Endothelial cell (in vitro differentiated cells): ENCODE data around the gene C17orf113. TPM values are rescaled to one million over a fixed set of nuclear protein-coding genes. Genes with fewer than 3 reads are reported as not detected.

ENCODE experiments used
- DNase-seq: peaks from one replicate; pipeline ENCODE4 v3.0.0; 2021; ENCODE audit warnings: low spot score
- H3K27ac Mint-ChIP-seq: one replicate; pipeline ENCODE4 v1.8.0; 2021; ENCODE audit warnings: mixed read lengths, inconsistent platforms; ENCODE audit not compliant: unreplicated experiment
- H3K27me3 Mint-ChIP-seq: one replicate; pipeline ENCODE4 v1.8.0; 2021; ENCODE audit warnings: mild to moderate bottlenecking, moderate library complexity, mixed read lengths, inconsistent platforms; ENCODE audit not compliant: unreplicated experiment
- H3K36me3 Mint-ChIP-seq: one replicate; pipeline ENCODE4 v1.8.0; 2021; ENCODE audit warnings: mild to moderate bottlenecking, low read depth, mixed read lengths, inconsistent platforms; ENCODE audit not compliant: unreplicated experiment
- H3K4me1 Mint-ChIP-seq: one replicate; pipeline ENCODE4 v1.8.0; 2021; ENCODE audit warnings: mild to moderate bottlenecking, mixed read lengths, inconsistent platforms; ENCODE audit not compliant: unreplicated experiment
- H3K4me3 Mint-ChIP-seq: one replicate; pipeline ENCODE4 v1.8.0; 2021; ENCODE audit warnings: mild to moderate bottlenecking, mixed read lengths, inconsistent platforms; ENCODE audit not compliant: unreplicated experiment
- H3K9me3 Mint-ChIP-seq: one replicate; pipeline ENCODE4 v1.8.0; 2021; ENCODE audit warnings: mixed read lengths, inconsistent platforms; ENCODE audit not compliant: unreplicated experiment
- total RNA-seq: library from RNA; stranded (reverse); fragmentation: NEBNext Ultra II Directional; extraction: Animal tissue kit (Norgen Biotek cat#: 25700); gene quantifications from one replicate; pipeline ENCODE4 v1.2.1, GENCODE V29; 2021; ENCODE audit not compliant: unreplicated experiment
- TF ChIP-seq, protein P1 (sequence below): fragments of 200-600 bp; sonication (generic); IDR thresholded peaks from one replicate; pipeline ENCODE4 v1.5.0; 2021; ENCODE audit warnings: antibody characterized with exemption; ENCODE audit not compliant: unreplicated experiment

Gene C17orf113
- total RNA-seq, 1 donor from 2014 or later = 1.6 TPM

DNA sequence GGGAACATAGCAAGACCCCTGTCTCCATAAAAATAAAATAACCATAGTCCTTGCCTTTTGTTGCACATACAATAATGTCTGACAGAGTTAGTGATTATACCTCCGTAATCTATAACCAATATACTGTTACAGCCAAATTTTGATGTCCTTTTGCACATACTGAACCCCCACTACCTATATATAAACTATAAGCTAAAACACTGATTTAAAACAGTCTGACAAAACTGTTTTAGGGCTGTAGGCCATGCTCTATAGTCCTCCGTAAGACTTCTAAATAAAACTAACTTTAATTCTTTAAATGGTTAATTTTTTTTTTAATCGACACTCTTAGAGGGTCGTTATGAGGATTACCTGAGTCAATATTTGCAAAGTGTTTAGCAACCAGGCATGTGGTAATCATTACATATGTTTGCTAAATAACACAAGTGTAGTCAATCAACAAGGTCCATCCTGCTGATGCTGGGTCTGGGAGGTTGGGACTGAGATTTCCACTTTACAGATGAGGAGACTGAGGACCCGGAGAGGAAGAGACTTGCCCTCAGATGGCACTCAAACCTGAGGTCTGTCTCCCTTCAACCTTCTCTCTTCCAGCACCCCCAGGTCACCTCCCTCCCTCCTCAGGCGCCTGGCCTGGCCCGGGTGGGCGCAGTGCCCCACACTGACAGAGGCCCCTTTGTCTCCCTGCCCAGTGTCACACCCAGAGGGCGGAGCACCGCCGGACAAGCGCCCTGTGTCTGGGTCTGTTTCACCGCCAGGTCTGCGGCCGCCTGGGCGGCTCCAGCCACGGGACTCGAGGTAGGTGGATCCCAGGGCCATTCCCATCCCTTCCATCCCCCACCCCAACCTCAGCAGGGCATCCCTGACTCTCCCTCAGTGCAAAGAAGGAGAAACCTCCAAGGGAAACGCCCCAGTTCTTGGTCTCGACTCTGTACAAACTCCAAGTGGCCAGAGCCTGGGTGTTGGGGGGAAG, 37.6 kb upstream of the C17orf113 start:
- Mint-ChIP-seq H3K4me1 (peaks cover 30% of the 10 kb centered on the region), H3K27me3 (no peaks in the 10 kb centered on the region), H3K36me3 (no peaks in the 10 kb centered on the region), H3K27ac (no peak overlapping the region), H3K4me3 (no peak overlapping the region), H3K9me3 (no peaks in the 10 kb centered on the region)
- TF ChIP-seq, protein P1, sequence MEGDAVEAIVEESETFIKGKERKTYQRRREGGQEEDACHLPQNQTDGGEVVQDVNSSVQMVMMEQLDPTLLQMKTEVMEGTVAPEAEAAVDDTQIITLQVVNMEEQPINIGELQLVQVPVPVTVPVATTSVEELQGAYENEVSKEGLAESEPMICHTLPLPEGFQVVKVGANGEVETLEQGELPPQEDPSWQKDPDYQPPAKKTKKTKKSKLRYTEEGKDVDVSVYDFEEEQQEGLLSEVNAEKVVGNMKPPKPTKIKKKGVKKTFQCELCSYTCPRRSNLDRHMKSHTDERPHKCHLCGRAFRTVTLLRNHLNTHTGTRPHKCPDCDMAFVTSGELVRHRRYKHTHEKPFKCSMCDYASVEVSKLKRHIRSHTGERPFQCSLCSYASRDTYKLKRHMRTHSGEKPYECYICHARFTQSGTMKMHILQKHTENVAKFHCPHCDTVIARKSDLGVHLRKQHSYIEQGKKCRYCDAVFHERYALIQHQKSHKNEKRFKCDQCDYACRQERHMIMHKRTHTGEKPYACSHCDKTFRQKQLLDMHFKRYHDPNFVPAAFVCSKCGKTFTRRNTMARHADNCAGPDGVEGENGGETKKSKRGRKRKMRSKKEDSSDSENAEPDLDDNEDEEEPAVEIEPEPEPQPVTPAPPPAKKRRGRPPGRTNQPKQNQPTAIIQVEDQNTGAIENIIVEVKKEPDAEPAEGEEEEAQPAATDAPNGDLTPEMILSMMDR = no peak
- DNase-seq = no peak

DNA sequence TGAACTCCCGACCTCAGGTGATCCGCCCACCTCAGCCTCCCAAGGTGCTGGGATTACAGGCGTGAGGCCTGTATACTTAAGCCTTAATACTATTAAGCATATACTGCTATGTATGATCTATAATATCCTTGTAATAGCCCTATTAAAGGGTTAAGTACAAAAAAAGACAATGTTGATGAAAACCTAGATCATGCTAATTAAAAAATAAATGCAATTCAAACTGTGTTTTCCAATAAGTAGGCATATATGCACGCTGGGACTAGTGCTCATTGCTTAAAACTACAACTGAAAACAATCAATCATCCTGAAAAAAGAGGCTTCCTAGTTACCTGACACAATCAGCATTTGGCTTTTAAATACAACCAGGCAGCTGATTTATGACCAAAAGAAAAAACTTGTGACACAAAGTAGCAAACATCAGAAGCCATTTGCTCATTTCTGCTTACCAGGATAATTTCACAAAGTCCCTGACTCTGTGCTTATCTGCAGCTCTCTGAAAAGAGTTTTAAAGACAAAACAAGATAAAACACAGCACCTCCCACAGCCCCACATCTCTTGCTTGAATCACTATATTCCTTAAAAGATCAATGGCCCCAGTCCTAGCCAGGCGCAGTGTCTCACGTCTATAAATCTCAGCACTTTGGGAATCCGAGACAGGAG, 36.8 kb upstream of the C17orf113 start:
- TF ChIP-seq, protein P1 = no peak
- Mint-ChIP-seq H3K27me3 (peaks cover 5% of the 10 kb centered on the region), H3K36me3 (no peaks in the 10 kb centered on the region), H3K4me3 (no peak overlapping the region), H3K27ac (peak overlapping the region; percentile 3), H3K9me3 (no peaks in the 10 kb centered on the region), H3K4me1 (peaks cover 24% of the 10 kb centered on the region)
- DNase-seq = no peak

DNA sequence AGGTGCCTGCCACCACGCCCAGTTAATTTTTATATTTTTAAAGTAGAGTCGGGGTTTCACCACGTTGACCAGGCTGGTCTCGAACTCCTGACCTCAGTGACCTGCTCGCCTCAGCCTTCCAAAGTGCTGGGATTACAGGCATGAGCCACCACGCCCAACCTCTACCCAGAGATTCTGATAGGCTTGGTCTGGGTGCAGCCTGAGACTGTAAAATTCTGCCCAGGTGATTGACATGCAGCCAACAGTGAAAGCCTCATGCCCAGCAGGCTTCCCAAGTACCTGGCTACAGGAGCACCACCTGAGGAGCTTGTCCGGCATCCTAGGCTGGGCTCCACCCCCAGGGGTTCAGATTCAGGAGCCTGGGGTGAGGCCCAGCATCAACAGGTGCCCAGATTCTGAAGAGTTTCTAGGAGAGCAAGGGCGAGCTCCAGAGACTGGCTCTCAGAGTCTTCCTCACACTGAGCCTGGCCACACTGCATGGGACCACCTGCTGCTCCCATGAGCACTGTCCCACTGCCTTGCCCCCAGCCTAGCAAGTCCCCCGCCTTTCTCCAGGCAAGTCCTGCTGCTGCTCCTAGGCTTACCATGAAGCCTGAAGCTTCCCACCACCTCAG, 31.2 kb upstream of the C17orf113 start:
- Mint-ChIP-seq H3K27me3 (peaks cover 8% of the 10 kb centered on the region), H3K9me3 (no peaks in the 10 kb centered on the region), H3K4me3 (no peak overlapping the region), H3K4me1 (peaks cover 15% of the 10 kb centered on the region), H3K27ac (no peak overlapping the region), H3K36me3 (no peaks in the 10 kb centered on the region)
- no peak for DNase-seq
- TF ChIP-seq, protein P1 = no peak

DNA sequence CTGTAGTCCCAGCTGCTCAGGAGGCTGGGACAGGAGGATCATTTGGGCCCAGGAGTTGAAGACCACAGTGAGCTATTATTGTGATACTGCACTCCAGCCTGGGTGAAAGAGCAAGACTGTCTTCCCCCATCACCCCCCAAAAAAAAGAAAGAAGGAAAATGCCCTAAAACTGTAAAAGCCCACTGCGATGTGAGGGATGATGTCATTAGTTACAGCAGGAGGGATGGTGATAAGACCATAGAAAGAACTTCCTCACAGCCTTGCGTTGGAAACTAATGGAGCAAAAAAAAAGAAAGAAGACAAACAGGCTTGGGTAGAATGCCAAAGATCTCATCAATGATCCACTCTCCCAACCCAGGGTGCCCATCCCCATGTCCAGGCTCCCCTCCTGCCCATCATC, 29.1 kb upstream of the C17orf113 start:
- no peaks in the 10 kb centered on the region for H3K9me3 Mint-ChIP-seq
- peak overlapping the region; percentile 42 for H3K27ac Mint-ChIP-seq
- H3K36me3 Mint-ChIP-seq = no peaks in the 10 kb centered on the region
- H3K4me1 Mint-ChIP-seq = peaks cover 15% of the 10 kb centered on the region
- TF ChIP-seq, protein P1 = no peak
- no peak for DNase-seq
- H3K4me3 Mint-ChIP-seq = no peak overlapping the region
- peaks cover 8% of the 10 kb centered on the region for H3K27me3 Mint-ChIP-seq
